ENCODE measurements around the gene PCDH9. TPM values are rescaled to one million over a fixed set of nuclear protein-coding genes. Genes with fewer than 3 reads are reported as not detected.

The PCDH9 gene
- total and polyA plus RNA-seq, 2 of the 4 experiments (the other 2 are of a cell fraction), result 2.2 to 10.2 TPM

GRCh38 chr13:66995203-66995611 lies 234.9 kb downstream of the PCDH9 start:
- intact Hi-C loops (cut with micrococcal nuclease) (loop anchor here (2.0 kb wide), 1 partner anchor 230 kb away; no protein-coding TSS in a partner anchor), dilution Hi-C loops (cut with HindIII; ENCODE audit: low sequenced_read_pairs, unreplicated experiment) (no loop called here), in situ Hi-C loops (cut with MboI; ENCODE audit: low sequenced_read_pairs) (no loop called here)
- Histone ChIP-seq H3K4me2 (ENCODE audit: low read depth, low read length) (no peak overlapping the region), H2BK5ac (ENCODE audit: low read depth, low read length, poor library complexity, severe bottlenecking) (no peak overlapping the region), H2BK20ac (ENCODE audit: low read depth, low read length) (no peak overlapping the region), H2AFZ (replicated peaks; ENCODE audit: low read length, poor library complexity) (no peak overlapping the region), H2AK5ac (ENCODE audit: low read depth, low read length) (no peak overlapping the region), H2AK9ac (replicated peaks; ENCODE audit: low read depth, low read length, poor library complexity) (no peak overlapping the region), H3K4me1 (ENCODE audit: control insufficient read depth, insufficient read depth, low read length) (0 out of 2 replicates have a peak, but pooled peaks cover 3% of the 10 kb centered on the region), H2BK15ac (ENCODE audit: low read depth, low read length) (no peak overlapping the region), H3K36me3 (ENCODE audit: control insufficient read depth, insufficient read depth, low read length) (no peaks in the 10 kb centered on the region), H3K27ac (ENCODE audit: insufficient read depth, low read length) (no peak overlapping the region), H3K4ac (ENCODE audit: low read depth, low read length) (no peak overlapping the region), H3K23ac (ENCODE audit: low read depth, low read length) (no peak overlapping the region), H4K5ac (ENCODE audit: low read depth, low read length) (no peak overlapping the region), H3K9me1 (ENCODE audit: insufficient read depth, low read length) (0 out of 2 replicates have a peak, but pooled peaks cover 4% of the 10 kb centered on the region), H3K9ac (ENCODE audit: low read depth, low read length) (no peak overlapping the region), H3K18ac (ENCODE audit: low read depth, low read length) (no peak overlapping the region), H4K91ac (ENCODE audit: insufficient read depth, low read depth, low read length) (no peak overlapping the region), H2BK120ac (ENCODE audit: low read depth, low read length) (no peak overlapping the region), H3K14ac (replicated peaks; ENCODE audit: low read depth, low read length) (no peak overlapping the region), H3K56ac (ENCODE audit: extremely low read depth, insufficient read depth, low read length) (no peak overlapping the region), H3K4me3 (ENCODE audit: insufficient read depth, low read depth, low read length) (no peak overlapping the region), H3K9me3 (ENCODE audit: control insufficient read depth, insufficient read depth, low read length) (no peaks in the 10 kb centered on the region), H3K79me1 (ENCODE audit: low read depth in 1 of 2, low read length in 2 of 2) (no peaks in the 10 kb centered on the region), H3K27me3 (ENCODE audit: control insufficient read depth, insufficient read depth, low read length) (no peaks in the 10 kb centered on the region), H4K8ac (ENCODE audit: low read depth in 2 of 2, low read length in 2 of 2) (0 out of 4 replicates have a peak overlapping the region, but pooled peaks of 1 of the 2 experiments have one; percentile 16), H4K20me1 (ENCODE audit: insufficient read depth, low read length) (no peaks in the 10 kb centered on the region)
- 100% methylated on average over 1 of the region's 5 CpGs; no CpG with 5 or more reads in 1 of the 2 experiments for WGBS, 2 experiments (ENCODE audit: extremely low coverage in 2 of 2, insufficient read length in 1 of 2)
- CTCF ChIA-PET, result no interaction called here
- DNase-seq (no peak), ATAC-seq (ENCODE audit: low read depth) (no peak)
- BruUV-seq (replicated peaks), result no TSS peak
- TF ChIP-seq FOS (IDR thresholded peaks at IDR 0.05; ENCODE audit: low read depth, low read length), result no peak
- no peak for TF ChIP-seq CTCF (conservative IDR thresholded peaks at IDR 0.05; ENCODE audit: low read depth, low read length)
- 0 out of 2 replicates have a peak, but pooled peaks have one; percentile 20 for TF ChIP-seq MAFK (IDR thresholded peaks at IDR 0.05; ENCODE audit: low read depth, low read length)
- TF ChIP-seq CEBPB (IDR thresholded peaks at IDR 0.05; ENCODE audit: low read depth, low read length), result no peak
- TF ChIP-seq, protein P1, sequence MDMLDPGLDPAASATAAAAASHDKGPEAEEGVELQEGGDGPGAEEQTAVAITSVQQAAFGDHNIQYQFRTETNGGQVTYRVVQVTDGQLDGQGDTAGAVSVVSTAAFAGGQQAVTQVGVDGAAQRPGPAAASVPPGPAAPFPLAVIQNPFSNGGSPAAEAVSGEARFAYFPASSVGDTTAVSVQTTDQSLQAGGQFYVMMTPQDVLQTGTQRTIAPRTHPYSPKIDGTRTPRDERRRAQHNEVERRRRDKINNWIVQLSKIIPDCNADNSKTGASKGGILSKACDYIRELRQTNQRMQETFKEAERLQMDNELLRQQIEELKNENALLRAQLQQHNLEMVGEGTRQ (IDR thresholded peaks at IDR 0.05; ENCODE audit: low read depth, low read length), result no peak
- no peak for TF ChIP-seq POLR2A (IDR thresholded peaks at IDR 0.05; ENCODE audit: low read depth, low read length)
- POLR2A ChIA-PET (ENCODE audit: unreplicated experiment), result no interaction called here

All from IMR-90 (cell line).